DMS114 treated with DMSO at 0.1 percent for 48 hours (cell line): ENCODE data around the gene WNT5A.
A peak's percentile ranks its signal among the peaks of the same experiment; 100 is the strongest.
"Not testable (repeated sequence)": the region's sequence is repeated elsewhere in the genome, so short reads cannot be mapped to it uniquely, and the experiment has no call there.

Experiments
- DNase-seq: peaks from one replicate; lab custom pipeline; 2025; ENCODE audit not compliant: unreplicated experiment; lab: John Stamatoyannopoulos, UW

The WNT5A gene

DNA sequence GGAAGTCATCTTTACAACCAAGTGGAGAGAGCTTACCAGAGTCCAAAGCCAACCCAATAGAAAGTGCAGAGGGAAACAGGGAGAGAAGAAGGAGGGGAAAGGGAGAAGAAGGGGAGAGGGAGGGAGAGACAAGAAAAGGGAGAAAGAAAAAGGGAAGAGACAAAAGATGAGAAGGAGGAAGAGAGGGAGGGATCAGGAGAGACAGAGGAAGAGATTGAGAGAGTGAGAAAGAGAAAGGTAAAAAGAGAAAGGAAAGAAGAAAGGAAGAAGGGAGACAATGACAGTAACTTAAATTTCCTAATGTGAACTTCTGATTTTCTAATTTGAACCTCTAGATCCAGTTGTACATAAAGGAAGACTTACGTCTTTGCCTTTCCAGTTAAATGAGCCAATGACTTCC lies 20.7 kb upstream of the WNT5A start:
- no peak for DNase-seq

GRCh38 chr3:55505776-55506175 lies 18.7 kb upstream of the WNT5A start:
- DNase-seq, result no peak

DNA sequence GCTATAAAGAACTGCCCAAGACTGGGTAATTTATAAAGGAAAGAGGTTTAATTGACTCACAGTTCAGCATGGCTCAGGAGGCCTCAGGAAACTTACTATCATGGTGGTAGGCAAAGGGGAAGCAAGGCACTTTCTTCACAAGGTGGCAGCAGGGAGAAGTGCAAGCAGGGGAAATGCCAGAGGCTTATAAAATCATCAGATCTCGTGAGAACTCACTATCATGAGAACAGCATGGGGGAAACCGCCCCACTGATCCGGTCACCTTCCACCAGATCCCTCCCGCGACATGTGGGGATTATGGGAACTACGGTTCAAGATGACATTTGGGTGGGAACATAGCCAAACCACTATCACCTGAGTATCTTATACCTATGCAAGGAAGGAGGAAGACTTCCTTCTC lies 18.0 kb upstream of the WNT5A start:
- DNase-seq, result not testable (repeated sequence)

DNA sequence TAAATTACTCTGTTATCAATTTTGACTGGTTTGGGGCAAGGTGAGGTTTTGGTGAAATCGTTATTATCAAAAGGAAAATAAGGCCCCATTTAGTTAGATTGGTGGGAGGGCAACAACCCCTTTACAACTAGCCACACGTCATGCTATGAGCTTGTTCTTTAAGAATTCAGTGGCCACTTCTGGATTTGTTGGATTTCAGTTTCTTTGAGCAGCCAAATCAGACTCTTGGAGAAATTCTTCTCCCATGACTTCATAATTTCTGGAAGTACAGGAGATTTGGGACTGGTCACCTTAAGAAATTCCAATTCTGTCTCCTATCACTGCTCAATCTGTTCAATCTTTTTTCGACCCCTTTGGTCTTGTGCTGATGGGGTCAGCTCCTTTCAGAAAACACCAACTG lies 14.8 kb upstream of the WNT5A start:
- no peak for DNase-seq

GRCh38 chr3:55500555-55501330 lies 13.6 kb upstream of the WNT5A start:
- DNase-seq, result no peak

DNA sequence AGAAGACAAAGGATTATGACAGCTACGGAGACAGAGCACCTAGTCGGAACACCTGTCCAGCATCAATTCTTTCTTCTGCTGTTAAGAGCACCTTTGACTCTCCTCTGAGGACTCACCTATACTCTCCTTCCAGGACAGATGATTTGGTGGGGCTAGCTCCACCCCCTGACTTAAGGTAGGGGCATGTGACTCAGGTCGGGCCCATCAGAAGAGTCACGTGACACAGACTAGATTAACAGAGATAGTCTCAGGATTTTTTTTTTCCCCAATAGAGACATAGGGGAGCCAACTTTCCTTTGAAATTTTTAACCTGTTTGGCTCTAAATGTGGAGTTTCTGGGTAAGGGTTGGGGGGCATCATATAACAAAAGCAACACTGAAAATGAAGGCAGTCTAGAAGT lies 11.4 kb upstream of the WNT5A start:
- DNase-seq, result no peak

- DNase-seq, result no peak
Observed at GRCh38 chr3:55497250-55497649, 10.1 kb upstream of the WNT5A start.

DNA sequence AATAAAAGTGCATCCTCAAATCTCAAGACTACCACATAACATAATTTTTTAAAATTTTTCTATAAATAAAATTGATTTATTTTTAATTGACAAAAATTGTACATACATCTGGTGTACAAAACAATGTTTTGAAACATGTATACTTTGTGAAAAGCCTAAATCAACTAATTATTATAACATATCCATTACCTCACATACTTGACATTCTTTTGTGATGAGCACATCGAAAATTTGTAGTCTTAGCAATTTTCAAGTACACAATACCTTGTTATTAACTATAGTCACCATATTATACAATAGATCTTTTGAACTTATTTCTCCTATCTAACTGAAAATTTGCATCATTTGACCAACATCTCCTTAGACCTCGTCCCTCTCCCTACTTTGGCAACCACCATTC lies 7.9 kb upstream of the WNT5A start:
- DNase-seq, result no peak

GRCh38 chr3:55492976-55493375 lies 5.9 kb upstream of the WNT5A start:
- no peak for DNase-seq

GRCh38 chr3:55491296-55491816 lies 4.2 kb upstream of the WNT5A start:
- no peak for DNase-seq

- DNase-seq, result no peak
Observed at GRCh38 chr3:55490276-55490913, 3.3 kb upstream of the WNT5A start.

GRCh38 chr3:55489798-55490132 lies 2.7 kb upstream of the WNT5A start:
- DNase-seq, result no peak

- DNase-seq, result peak; percentile 60
Observed at GRCh38 chr3:55488398-55489055, 1.4 kb upstream of the WNT5A start.

- DNase-seq, result peak; percentile 17
Observed at GRCh38 chr3:55487381-55488241, 505 bp upstream of the WNT5A start.

DNA sequence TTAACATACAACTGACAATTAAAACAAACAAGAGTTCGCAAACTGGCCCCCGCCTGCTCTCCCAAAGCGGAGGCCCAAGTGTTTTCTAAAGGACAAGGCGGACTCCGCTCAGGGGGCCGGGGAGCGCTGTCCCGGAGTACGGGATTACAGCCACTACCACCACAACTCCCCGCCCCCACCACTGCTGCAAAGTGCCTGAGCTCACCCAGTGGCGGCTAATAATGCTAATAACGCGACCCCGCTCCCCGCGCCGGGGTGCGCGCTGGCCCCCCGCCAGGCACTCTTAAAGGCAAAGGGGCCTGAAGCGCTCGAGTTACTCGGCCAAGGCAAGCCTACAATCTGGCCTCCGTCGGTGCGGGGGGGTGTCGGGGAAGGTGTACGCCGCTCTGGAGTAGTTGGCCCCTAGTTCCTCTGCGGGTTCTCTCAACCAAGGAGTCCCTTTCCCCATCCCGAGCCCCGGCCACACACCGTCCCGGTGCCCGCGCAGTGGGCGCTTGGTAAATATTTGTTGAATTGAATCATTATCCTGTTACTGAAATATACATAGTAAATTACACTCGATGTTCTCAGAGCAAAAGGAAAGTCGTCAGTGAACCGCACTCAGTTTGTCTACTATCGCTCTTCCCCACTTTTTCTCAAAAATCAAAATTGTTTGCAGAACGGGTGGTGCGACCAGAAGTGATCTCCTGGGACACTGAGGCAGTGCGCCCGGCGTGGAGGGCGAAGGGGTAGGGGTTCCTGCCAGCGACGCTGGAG lies 827 bp downstream of the WNT5A start:
- peak; percentile 16 for DNase-seq

- peak; percentile 26 for DNase-seq
Observed at GRCh38 chr3:55484801-55485791, 2.0 kb downstream of the WNT5A start.

DNA sequence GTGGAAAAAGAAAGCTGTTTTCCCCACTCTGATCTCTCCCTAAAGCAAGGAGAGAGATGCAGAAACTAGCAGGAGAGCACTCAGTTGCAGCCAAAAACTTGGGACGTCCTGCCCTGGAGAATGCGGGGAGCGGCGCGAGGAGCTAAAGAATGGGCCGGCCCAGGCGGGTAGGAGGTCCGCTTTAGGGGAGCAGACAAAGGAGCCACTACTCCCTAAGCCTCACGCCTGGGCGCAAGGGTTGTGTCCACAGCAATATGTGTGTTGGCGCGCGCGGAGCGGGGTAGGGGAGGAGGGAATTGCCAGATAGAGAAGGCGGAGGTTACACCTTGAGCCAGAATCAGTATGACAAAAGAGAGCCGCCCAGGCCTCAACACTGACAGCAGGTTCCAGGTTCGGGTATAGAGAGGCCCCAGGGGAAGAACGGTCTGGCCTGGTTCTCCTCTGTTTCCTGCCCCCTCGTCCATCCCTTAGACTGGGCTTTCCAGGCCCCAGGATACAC lies 2.9 kb downstream of the WNT5A start:
- no peak for DNase-seq

- DNase-seq, result no peak
Observed at GRCh38 chr3:55483196-55484095, 3.7 kb downstream of the WNT5A start.
